Central memory CD8-positive, alpha-beta T cell (primary cell): Measurements from ENCODE around the gene IPCEF1.

ENCODE experiments used
- ATAC-seq: fragments of 150-1000 bp; cut with Tn5 transposase; replicated peaks from 2 replicates; pipeline ENCODE4 v1.10.0; 2022; ENCODE audit warnings: mild to moderate bottlenecking, moderate FRiP score, moderate number of reproducible peaks; ENCODE audit not compliant: poor library complexity, severe bottlenecking; ENCODE audit errors: extremely low read depth
- DNase-seq, 2 donors: peaks; one replicate each; pipeline ENCODE4 v3.0.0; 2021; ENCODE audit warnings: low spot score in 2 of 2
- H3K27ac Mint-ChIP-seq: one replicate; pipeline ENCODE4 v1.8.0; 2022; ENCODE audit warnings: low read depth, mild to moderate bottlenecking, moderate library complexity, mixed read lengths
- H3K27me3 Mint-ChIP-seq: one replicate; pipeline ENCODE4 v1.8.0; 2022; ENCODE audit warnings: mixed read lengths
- H3K36me3 Mint-ChIP-seq: one replicate; pipeline ENCODE4 v1.8.0; 2022; ENCODE audit warnings: mild to moderate bottlenecking, moderate library complexity, mixed read lengths; ENCODE audit not compliant: insufficient read depth
- H3K4me1 Mint-ChIP-seq: one replicate; pipeline ENCODE4 v1.8.0; 2022; ENCODE audit warnings: mixed read lengths
- H3K4me3 Mint-ChIP-seq: one replicate; pipeline ENCODE4 v1.8.0; 2022; ENCODE audit warnings: mild to moderate bottlenecking, moderate library complexity, mixed read lengths
- H3K9me3 Mint-ChIP-seq: one replicate; pipeline ENCODE4 v1.8.0; 2022; ENCODE audit warnings: mixed read lengths

Gene IPCEF1

GRCh38 chr6:154386848-154387717, 30.5 kb upstream of the IPCEF1 start:
- Mint-ChIP-seq H3K4me3 (no peak overlapping the region), H3K4me1 (no peaks in the 10 kb centered on the region), H3K27ac (no peak overlapping the region), H3K36me3 (no peaks in the 10 kb centered on the region), H3K9me3 (no peaks in the 10 kb centered on the region), H3K27me3 (peaks cover 66% of the 10 kb centered on the region)
- DNase-seq, result no peak
- ATAC-seq, result no peak

DNA sequence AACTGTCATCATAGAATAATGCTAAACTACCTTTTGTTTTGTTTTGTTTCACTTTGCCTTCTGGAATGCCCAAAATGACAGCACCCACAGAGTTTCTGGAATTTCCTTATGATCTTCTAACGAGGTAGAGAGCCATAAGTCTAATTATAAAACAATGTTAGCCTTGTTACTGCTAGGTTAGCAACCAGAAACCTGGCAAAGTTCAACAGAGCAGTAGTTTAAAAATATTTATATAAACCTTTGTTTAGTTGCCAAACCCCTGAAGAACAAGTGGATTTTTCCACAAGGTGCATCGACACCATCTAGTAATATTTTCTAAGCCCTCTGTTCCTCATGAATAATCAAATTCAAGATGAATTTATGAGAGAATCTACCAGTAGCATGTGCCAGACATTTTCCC, 27.6 kb upstream of the IPCEF1 start:
- Mint-ChIP-seq H3K27me3 (peaks cover 41% of the 10 kb centered on the region), H3K9me3 (no peaks in the 10 kb centered on the region), H3K4me1 (no peaks in the 10 kb centered on the region), H3K27ac (no peak overlapping the region), H3K36me3 (no peaks in the 10 kb centered on the region), H3K4me3 (no peak overlapping the region)
- no peak for ATAC-seq
- DNase-seq, result no peak

DNA sequence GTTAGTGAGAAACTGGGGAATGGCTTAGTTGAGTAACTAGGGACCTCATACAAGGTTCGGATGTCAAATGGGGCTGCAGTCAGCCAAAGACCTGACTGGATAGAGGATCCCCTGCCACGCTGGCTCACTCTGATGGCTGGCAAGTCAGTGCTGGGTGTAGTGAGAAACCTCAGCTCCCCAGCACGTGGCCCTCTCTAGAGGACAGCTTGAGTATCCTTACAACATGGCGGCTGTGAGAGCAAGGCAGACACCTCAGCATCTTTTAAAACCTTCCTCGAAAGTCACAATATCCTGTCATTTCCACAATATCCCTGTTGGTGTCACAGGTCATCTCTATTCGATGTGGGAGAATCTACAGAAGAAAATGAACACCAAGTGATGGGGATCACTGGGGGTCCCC, 26.7 kb upstream of the IPCEF1 start:
- no peak for ATAC-seq
- no peaks in the 10 kb centered on the region for H3K4me1 Mint-ChIP-seq

GRCh38 chr6:154382740-154383139, 26.1 kb upstream of the IPCEF1 start:
- Mint-ChIP-seq H3K9me3 (no peaks in the 10 kb centered on the region), H3K4me3 (no peak overlapping the region), H3K4me1 (no peaks in the 10 kb centered on the region), H3K36me3 (peaks cover 2% of the 10 kb centered on the region), H3K27me3 (peaks cover 40% of the 10 kb centered on the region), H3K27ac (no peak overlapping the region)
- DNase-seq (no peak), ATAC-seq (no peak)

More for the DNA sequence above, 26.7 kb upstream of the IPCEF1 start:
- no peak overlapping the region for H3K27ac Mint-ChIP-seq
- H3K36me3 Mint-ChIP-seq, result no peaks in the 10 kb centered on the region
- H3K27me3 Mint-ChIP-seq, result peaks cover 38% of the 10 kb centered on the region
- H3K9me3 Mint-ChIP-seq, result no peaks in the 10 kb centered on the region
- H3K4me3 Mint-ChIP-seq, result no peak overlapping the region
- DNase-seq, result no peak

GRCh38 chr6:154381548-154381947, 24.9 kb upstream of the IPCEF1 start:
- no peak for ATAC-seq
- Mint-ChIP-seq H3K4me1 (no peaks in the 10 kb centered on the region), H3K27me3 (peaks cover 32% of the 10 kb centered on the region), H3K27ac (no peak overlapping the region), H3K9me3 (no peaks in the 10 kb centered on the region), H3K4me3 (no peak overlapping the region), H3K36me3 (peaks cover 2% of the 10 kb centered on the region)
- DNase-seq, result no peak

- DNase-seq, result no peak
- Mint-ChIP-seq H3K4me3 (no peak overlapping the region), H3K27me3 (peaks cover 24% of the 10 kb centered on the region), H3K36me3 (peaks cover 2% of the 10 kb centered on the region), H3K9me3 (no peaks in the 10 kb centered on the region), H3K27ac (no peak overlapping the region), H3K4me1 (no peaks in the 10 kb centered on the region)
- ATAC-seq, result no peak
These were observed 24.1 kb upstream of the IPCEF1 start for GRCh38 chr6:154380741-154381140.

DNA sequence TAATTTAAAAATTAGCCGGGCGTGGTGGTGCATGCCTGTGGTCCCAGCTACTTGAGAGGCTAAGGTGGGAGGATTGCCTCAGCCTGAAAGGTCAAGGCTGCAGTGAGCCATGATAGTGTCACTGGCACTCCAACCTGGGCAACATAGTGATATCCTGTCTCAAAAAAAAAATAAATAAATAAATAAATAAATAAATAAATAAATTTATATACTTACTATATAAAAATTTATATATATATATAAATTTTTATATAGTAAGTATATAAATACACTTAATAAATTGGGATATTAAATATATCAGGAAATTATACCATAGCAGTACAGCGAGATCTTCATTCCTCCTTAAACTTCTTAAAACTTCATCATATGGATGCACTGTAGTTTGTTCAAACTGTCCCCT, 23.0 kb upstream of the IPCEF1 start:
- H3K4me3 Mint-ChIP-seq, result no peak overlapping the region
- H3K36me3 Mint-ChIP-seq, result peaks cover 2% of the 10 kb centered on the region
- DNase-seq, result no peak
- no peak overlapping the region for H3K27ac Mint-ChIP-seq
- no peak for ATAC-seq
- no peaks in the 10 kb centered on the region for H3K9me3 Mint-ChIP-seq
- peaks cover 24% of the 10 kb centered on the region for H3K27me3 Mint-ChIP-seq
- H3K4me1 Mint-ChIP-seq, result no peaks in the 10 kb centered on the region

GRCh38 chr6:154378518-154378917, 21.9 kb upstream of the IPCEF1 start:
- DNase-seq (no peak), ATAC-seq (no peak)
- H3K27me3 Mint-ChIP-seq, result peaks cover 26% of the 10 kb centered on the region
- H3K4me1 Mint-ChIP-seq, result no peaks in the 10 kb centered on the region
- H3K36me3 Mint-ChIP-seq, result peaks cover 3% of the 10 kb centered on the region
- no peak overlapping the region for H3K4me3 Mint-ChIP-seq
- no peak overlapping the region for H3K27ac Mint-ChIP-seq
- H3K9me3 Mint-ChIP-seq, result no peaks in the 10 kb centered on the region

GRCh38 chr6:154377726-154378125, 21.1 kb upstream of the IPCEF1 start:
- DNase-seq, result no peak
- Mint-ChIP-seq H3K36me3 (peaks cover 3% of the 10 kb centered on the region), H3K9me3 (no peaks in the 10 kb centered on the region), H3K4me3 (no peak overlapping the region), H3K4me1 (no peaks in the 10 kb centered on the region), H3K27ac (no peak overlapping the region), H3K27me3 (peaks cover 26% of the 10 kb centered on the region)
- no peak for ATAC-seq

- DNase-seq (no peak), ATAC-seq (no peak)
- peaks cover 3% of the 10 kb centered on the region for H3K36me3 Mint-ChIP-seq
- no peak overlapping the region for H3K4me3 Mint-ChIP-seq
- H3K27ac Mint-ChIP-seq, result no peak overlapping the region
- no peaks in the 10 kb centered on the region for H3K4me1 Mint-ChIP-seq
- no peaks in the 10 kb centered on the region for H3K9me3 Mint-ChIP-seq
- H3K27me3 Mint-ChIP-seq, result peaks cover 35% of the 10 kb centered on the region
These were observed 17.4 kb upstream of the IPCEF1 start for GRCh38 chr6:154373971-154374370.

- no peaks in the 10 kb centered on the region for H3K4me1 Mint-ChIP-seq
- DNase-seq (no peak), ATAC-seq (no peak)
- peaks cover 2% of the 10 kb centered on the region for H3K36me3 Mint-ChIP-seq
- H3K27me3 Mint-ChIP-seq, result peaks cover 19% of the 10 kb centered on the region
- no peak overlapping the region for H3K4me3 Mint-ChIP-seq
- H3K27ac Mint-ChIP-seq, result no peak overlapping the region
- no peaks in the 10 kb centered on the region for H3K9me3 Mint-ChIP-seq
These were observed 14.7 kb upstream of the IPCEF1 start for GRCh38 chr6:154371281-154371680.

DNA sequence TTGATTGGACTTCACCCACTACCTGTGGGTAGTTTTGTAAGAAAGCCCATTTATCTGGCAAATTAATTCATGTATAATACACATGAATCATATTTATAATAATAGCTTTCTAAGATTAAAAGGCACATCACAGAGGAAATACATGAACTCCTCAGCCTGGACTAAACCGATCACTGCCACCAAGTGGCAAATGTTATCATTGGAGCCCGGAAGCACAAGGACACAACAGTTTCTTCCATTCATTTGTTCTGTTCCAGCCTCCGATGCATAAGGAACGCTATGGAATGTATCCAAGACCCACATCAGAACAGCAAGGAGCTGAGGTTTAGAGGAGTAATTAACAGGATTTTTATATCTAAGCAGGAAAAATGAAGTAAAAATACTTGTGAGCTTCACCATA, 13.9 kb upstream of the IPCEF1 start:
- no peak overlapping the region for H3K4me3 Mint-ChIP-seq
- peaks cover 19% of the 10 kb centered on the region for H3K27me3 Mint-ChIP-seq
- no peaks in the 10 kb centered on the region for H3K9me3 Mint-ChIP-seq
- DNase-seq (no peak), ATAC-seq (no peak)
- no peaks in the 10 kb centered on the region for H3K4me1 Mint-ChIP-seq
- H3K27ac Mint-ChIP-seq, result no peak overlapping the region
- H3K36me3 Mint-ChIP-seq, result peaks cover 2% of the 10 kb centered on the region

DNA sequence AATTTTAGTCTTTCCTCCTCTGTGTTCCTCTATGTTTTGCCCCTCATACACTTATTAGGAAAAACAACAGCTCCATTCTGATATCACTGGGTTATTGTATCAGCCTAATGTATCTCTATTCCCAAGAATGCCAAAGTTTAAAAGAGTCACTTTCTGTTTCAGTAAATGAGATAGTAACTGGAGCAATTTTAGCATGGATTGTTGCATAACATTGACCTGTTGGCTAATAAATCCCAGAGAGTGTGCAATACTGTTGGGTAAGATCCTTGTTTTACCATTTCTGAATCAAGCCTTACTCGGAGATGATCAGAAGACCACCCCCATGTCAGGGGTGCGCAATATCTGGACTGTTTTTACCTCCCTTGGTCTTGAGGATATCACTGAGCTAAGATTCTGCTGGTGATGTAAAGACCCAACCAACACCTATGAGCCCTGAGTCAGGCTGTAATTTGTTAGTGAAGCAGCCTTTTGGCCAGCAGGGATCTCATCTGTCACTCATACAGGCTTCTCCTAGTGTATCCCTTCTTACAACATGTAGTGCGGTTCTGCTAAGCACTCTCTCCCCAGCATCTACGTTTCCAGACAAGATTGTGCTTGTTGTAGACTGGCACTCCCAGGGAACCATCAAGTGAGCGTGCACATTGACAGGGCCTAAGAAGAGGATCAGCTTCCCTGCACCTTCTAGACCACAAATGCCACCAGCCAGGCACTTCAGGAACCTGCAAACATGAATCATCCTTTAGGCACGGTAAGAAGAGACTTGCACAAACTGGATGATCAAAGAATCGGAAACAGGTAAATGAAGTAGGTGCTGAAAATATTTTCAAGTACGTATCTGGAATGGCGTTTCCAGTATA, 11.5 kb upstream of the IPCEF1 start:
- Mint-ChIP-seq H3K36me3 (no peaks in the 10 kb centered on the region), H3K4me3 (no peak overlapping the region), H3K9me3 (no peaks in the 10 kb centered on the region), H3K27me3 (peaks cover 26% of the 10 kb centered on the region), H3K4me1 (no peaks in the 10 kb centered on the region), H3K27ac (no peak overlapping the region)
- DNase-seq (no peak), ATAC-seq (no peak)
